Measurements from ENCODE around the gene CLASP1. TPM values are rescaled to one million over a fixed set of nuclear protein-coding genes. Genes with fewer than 3 reads are reported as not detected.

Gene CLASP1
- total RNA-seq, 2 experiments from 2014 or later: 33.8 to 72.4 TPM

GRCh38 chr2:121584741-121585140, 64.5 kb downstream of the CLASP1 start:
- Histone ChIP-seq H3K27ac (ENCODE audit: low read depth, low read length, poor library complexity, severe bottlenecking) (no peak overlapping the region), H3K79me2 (ENCODE audit: insufficient read depth, low read depth, low read length) (no peaks in the 10 kb centered on the region), H2AFZ (ENCODE audit: low read length) (no peak overlapping the region), H3K4me2 (ENCODE audit: low read length) (no peak overlapping the region), H3K9me2 (ENCODE audit: insufficient read depth, low read length) (no peaks in the 10 kb centered on the region), H4K20me1 (ENCODE audit: insufficient read depth, low read length) (peaks cover 6% of the 10 kb centered on the region; the same call in 1 of the 2 replicates), H3K4me3 (ENCODE audit: low read depth, low read length, poor library complexity, severe bottlenecking) (no peak overlapping the region), H3K9me3 (ENCODE audit: low read length) (no peaks in the 10 kb centered on the region), H3K36me3 (ENCODE audit: insufficient read depth, low read length) (peaks cover 9% of the 10 kb centered on the region; the same call in 1 of the 2 replicates), H3K4me1 (ENCODE audit: insufficient read depth, low read length, poor library complexity, severe bottlenecking) (no peaks in the 10 kb centered on the region)
- DNase-seq (ENCODE audit: low spot score): no peak
- CTCF ChIA-PET (ENCODE audit: unreplicated experiment): no interaction called here
- POLR2A ChIA-PET: interaction anchor here (1.0 to 1.2 kb wide), 2 partner anchors 9 to 13 kb away, joined by 3 to 5 read pairs; no protein-coding TSS in a partner anchor
- no peak for TF ChIP-seq EZH2phosphoT487 (IDR thresholded peaks at IDR 0.05; ENCODE audit: borderline replicate concordance, low read depth, low read length)
- TF ChIP-seq CTCF (conservative IDR thresholded peaks at IDR 0.05; ENCODE audit: low read length): no peak
- no TSS peak for BruUV-seq (replicated peaks)
- intact Hi-C loops (cut with micrococcal nuclease; ENCODE audit: unreplicated experiment): no loop called here

GRCh38 chr2:121583555-121583954, 65.7 kb downstream of the CLASP1 start:
- Histone ChIP-seq H2AFZ (ENCODE audit: low read length) (no peak overlapping the region), H4K20me1 (ENCODE audit: insufficient read depth, low read length) (peaks cover 6% of the 10 kb centered on the region), H3K4me3 (ENCODE audit: low read depth, low read length, poor library complexity, severe bottlenecking) (no peak overlapping the region), H3K4me1 (ENCODE audit: insufficient read depth, low read length, poor library complexity, severe bottlenecking) (no peaks in the 10 kb centered on the region), H3K9me2 (ENCODE audit: insufficient read depth, low read length) (no peaks in the 10 kb centered on the region), H3K27ac (ENCODE audit: low read depth, low read length, poor library complexity, severe bottlenecking) (no peak overlapping the region), H3K4me2 (ENCODE audit: low read length) (no peak overlapping the region), H3K9me3 (ENCODE audit: low read length) (no peaks in the 10 kb centered on the region), H3K36me3 (ENCODE audit: insufficient read depth, low read length) (peaks cover 4% of the 10 kb centered on the region; the same call in 1 of the 2 replicates), H3K79me2 (ENCODE audit: insufficient read depth, low read depth, low read length) (no peaks in the 10 kb centered on the region)
- BruUV-seq (replicated peaks): no TSS peak
- DNase-seq (ENCODE audit: low spot score): no peak
- CTCF ChIA-PET (ENCODE audit: unreplicated experiment): no interaction called here
- TF ChIP-seq EZH2phosphoT487 (IDR thresholded peaks at IDR 0.05; ENCODE audit: borderline replicate concordance, low read depth, low read length) (no peak), CTCF (conservative IDR thresholded peaks at IDR 0.05; ENCODE audit: low read length) (no peak)
- intact Hi-C loops (cut with micrococcal nuclease; ENCODE audit: unreplicated experiment): no loop called here
- POLR2A ChIA-PET: interaction anchor here (1.1 kb wide), 1 partner anchor 65 kb away, joined by 3 read pairs; no protein-coding TSS in a partner anchor

GRCh38 chr2:121582272-121582671, 67.0 kb downstream of the CLASP1 start:
- Histone ChIP-seq H3K79me2 (ENCODE audit: insufficient read depth, low read depth, low read length) (no peaks in the 10 kb centered on the region), H2AFZ (ENCODE audit: low read length) (no peak overlapping the region), H3K9me2 (ENCODE audit: insufficient read depth, low read length) (no peaks in the 10 kb centered on the region), H3K9me3 (ENCODE audit: low read length) (no peaks in the 10 kb centered on the region), H3K4me3 (ENCODE audit: low read depth, low read length, poor library complexity, severe bottlenecking) (no peak overlapping the region), H3K27ac (ENCODE audit: low read depth, low read length, poor library complexity, severe bottlenecking) (no peak overlapping the region), H3K4me1 (ENCODE audit: insufficient read depth, low read length, poor library complexity, severe bottlenecking) (no peaks in the 10 kb centered on the region), H3K4me2 (ENCODE audit: low read length) (no peak overlapping the region), H3K36me3 (ENCODE audit: insufficient read depth, low read length) (peaks cover 4% of the 10 kb centered on the region; the same call in 1 of the 2 replicates), H4K20me1 (ENCODE audit: insufficient read depth, low read length) (peaks cover 6% of the 10 kb centered on the region)
- no peak for TF ChIP-seq EZH2phosphoT487 (IDR thresholded peaks at IDR 0.05; ENCODE audit: borderline replicate concordance, low read depth, low read length)
- TF ChIP-seq CTCF (conservative IDR thresholded peaks at IDR 0.05; ENCODE audit: low read length): no peak
- no TSS peak for BruUV-seq (replicated peaks)
- POLR2A ChIA-PET: no interaction called here
- CTCF ChIA-PET (ENCODE audit: unreplicated experiment): no interaction called here
- no peak for DNase-seq (ENCODE audit: low spot score)
- intact Hi-C loops (cut with micrococcal nuclease; ENCODE audit: unreplicated experiment): no loop called here
